OCI-LY1 (cell line): ENCODE results near the gene AHDC1.

ENCODE experiments used
- H2AFZ ChIP-seq: fragments of 200-600 bp; sonication (generic), shearing (Covaris generic); 2 replicates; pipeline ENCODE4 v1.6.0; 2014; ENCODE audit warnings: antibody characterized with exemption, mild to moderate bottlenecking, low read length
- H3F3A ChIP-seq: fragments of 200-600 bp; sonication (generic), shearing (Covaris generic); 2 replicates; pipeline ENCODE4 v1.6.0; 2014; ENCODE audit warnings: mild to moderate bottlenecking, antibody characterized with exemption, low read length, moderate library complexity; ENCODE audit not compliant: insufficient read depth
- H3K27ac ChIP-seq: fragments of 200-600 bp; sonication (generic); 2 replicates; pipeline ENCODE4 v1.5.1; 2014; ENCODE audit warnings: low read length, mixed run types, mild to moderate bottlenecking, low read depth; ENCODE audit not compliant: poor library complexity, severe bottlenecking
- H3K27me3 ChIP-seq: fragments of 200-600 bp; sonication (generic); 2 replicates; pipeline ENCODE4 v1.6.0; 2014; ENCODE audit warnings: antibody characterized with exemption, mild to moderate bottlenecking, low read length, moderate library complexity; ENCODE audit not compliant: insufficient read depth
- H3K36me3 ChIP-seq: fragments of 200-600 bp; sonication (generic); 2 replicates; pipeline ENCODE4 v1.6.1; 2014; ENCODE audit warnings: mild to moderate bottlenecking, antibody characterized with exemption, low read length, moderate library complexity, mixed read lengths; ENCODE audit not compliant: insufficient read depth
- H3K4me1 ChIP-seq: fragments of 200-600 bp; sonication (generic); 2 replicates; pipeline ENCODE4 v1.5.1; 2014; ENCODE audit warnings: mild to moderate bottlenecking, low read length, moderate library complexity; ENCODE audit not compliant: insufficient read depth, severe bottlenecking
- H3K4me2 ChIP-seq: fragments of 200-600 bp; sonication (generic), shearing (Covaris generic); 2 replicates; pipeline ENCODE4 v1.6.1; 2014; ENCODE audit warnings: low read length
- H3K4me3 ChIP-seq: fragments of 200-600 bp; sonication (generic); 2 replicates; pipeline ENCODE4 v1.5.1; 2014; ENCODE audit warnings: low read length, low read depth, mild to moderate bottlenecking, mixed read lengths; ENCODE audit not compliant: poor library complexity, severe bottlenecking
- H3K79me2 ChIP-seq: fragments of 200-600 bp; shearing (Covaris generic); 2 replicates; pipeline ENCODE4 v1.6.1; 2016; ENCODE audit warnings: mixed run types, low read length, mixed read lengths; ENCODE audit not compliant: insufficient read depth
- H3K9ac ChIP-seq: fragments of 200-600 bp; sonication (generic), shearing (Covaris generic); 2 replicates; pipeline ENCODE4 v1.6.1; 2014; ENCODE audit warnings: mild to moderate bottlenecking, low read length, mixed read lengths
- H3K9me2 ChIP-seq: fragments of 200-600 bp; sonication (generic), shearing (Covaris generic); 2 replicates; pipeline ENCODE4 v1.6.1; 2014; ENCODE audit warnings: low read depth, mild to moderate bottlenecking, low read length, mixed read lengths
- H3K9me3 ChIP-seq: fragments of 200-600 bp; shearing (Covaris generic); 2 replicates; pipeline ENCODE4 v1.6.1; 2014; ENCODE audit warnings: low read length, mixed read lengths
- H4K20me1 ChIP-seq: fragments of 200-600 bp; sonication (generic), shearing (Covaris generic); 2 replicates; pipeline ENCODE4 v1.6.0; 2016; ENCODE audit warnings: mild to moderate bottlenecking, low read length; ENCODE audit not compliant: insufficient read depth
- CTCF ChIP-seq: fragments of 200-600 bp; sonication (generic), shearing (Covaris generic); IDR thresholded peaks from 2 replicates; pipeline ENCODE4 v1.5.1; 2017; ENCODE audit warnings: mild to moderate bottlenecking, antibody characterized with exemption, low read length, moderate library complexity, mixed read lengths
- EZH2 ChIP-seq: fragments of 200-600 bp; sonication (generic), shearing (Covaris generic); IDR thresholded peaks from 2 replicates; pipeline ENCODE4 v1.8.0; 2017; ENCODE audit warnings: borderline replicate concordance, mixed run types, mild to moderate bottlenecking, antibody characterized with exemption, low read length, moderate library complexity, mixed read lengths

Gene AHDC1

GRCh38 chr1:27596261-27596660, 7.7 kb downstream of the AHDC1 start:
- Histone ChIP-seq H3K27me3 (no peaks in the 10 kb centered on the region), H3K4me3 (no peak overlapping the region), H3F3A (no peaks in the 10 kb centered on the region), H3K9me3 (no peaks in the 10 kb centered on the region), H3K36me3 (no peaks in the 10 kb centered on the region), H2AFZ (no peak overlapping the region), H3K4me1 (peaks cover 16% of the 10 kb centered on the region), H3K9me2 (no peaks in the 10 kb centered on the region), H3K79me2 (no peaks in the 10 kb centered on the region), H3K4me2 (no peak overlapping the region), H4K20me1 (no peaks in the 10 kb centered on the region), H3K27ac (no peak overlapping the region), H3K9ac (no peak overlapping the region)
- TF ChIP-seq CTCF, result no peak
- no peak for TF ChIP-seq EZH2

- no peak overlapping the region for H2AFZ ChIP-seq
- no peak overlapping the region for H3K4me3 ChIP-seq
- H3K36me3 ChIP-seq, result no peaks in the 10 kb centered on the region
- no peaks in the 10 kb centered on the region for H3K9me2 ChIP-seq
- H3K27me3 ChIP-seq, result no peaks in the 10 kb centered on the region
- H3K27ac ChIP-seq, result no peak overlapping the region
- H3K4me2 ChIP-seq, result no peak overlapping the region
- H3K9me3 ChIP-seq, result no peaks in the 10 kb centered on the region
- peaks cover 9% of the 10 kb centered on the region for H3K4me1 ChIP-seq
- H4K20me1 ChIP-seq, result no peaks in the 10 kb centered on the region
- TF ChIP-seq EZH2, result no peak
- TF ChIP-seq CTCF, result no peak
- H3F3A ChIP-seq, result no peaks in the 10 kb centered on the region
- no peaks in the 10 kb centered on the region for H3K79me2 ChIP-seq
- no peak overlapping the region for H3K9ac ChIP-seq
These were observed 8.3 kb downstream of the AHDC1 start for GRCh38 chr1:27595597-27595996.

GRCh38 chr1:27594564-27595510, 9.1 kb downstream of the AHDC1 start:
- Histone ChIP-seq H3F3A (no peaks in the 10 kb centered on the region), H3K4me2 (no peak overlapping the region), H3K9me2 (no peaks in the 10 kb centered on the region), H3K9ac (no peak overlapping the region), H3K4me3 (no peak overlapping the region), H4K20me1 (no peaks in the 10 kb centered on the region), H3K9me3 (no peaks in the 10 kb centered on the region), H3K79me2 (no peaks in the 10 kb centered on the region), H2AFZ (no peak overlapping the region), H3K4me1 (peaks cover 4% of the 10 kb centered on the region), H3K36me3 (no peaks in the 10 kb centered on the region), H3K27ac (no peak overlapping the region), H3K27me3 (no peaks in the 10 kb centered on the region)
- TF ChIP-seq EZH2 (no peak), CTCF (no peak)
